ENCODE data around the gene ASTN2.

The ASTN2 gene

DNA sequence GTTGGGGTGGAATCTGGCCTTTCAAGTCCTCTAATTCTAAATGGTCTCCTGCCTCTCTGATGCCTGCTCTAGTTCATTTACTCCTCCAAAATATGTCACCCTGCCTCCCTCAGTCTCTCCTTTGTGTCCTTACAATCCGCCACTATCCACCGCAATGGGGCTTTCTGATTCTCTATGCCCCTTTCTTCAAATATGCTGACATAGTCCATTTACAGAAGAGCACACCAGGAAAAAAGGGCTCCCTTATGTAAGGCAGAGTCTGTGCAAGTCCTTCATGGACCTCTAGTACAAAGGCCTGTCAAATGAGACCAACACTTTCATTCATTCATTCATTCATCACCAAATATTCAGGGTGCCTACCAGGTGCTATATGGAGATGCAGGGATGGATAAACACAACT lies 2.0 kb upstream of the ASTN2 start:
- in situ Hi-C loops (cut with MboI; ENCODE audit: low sequenced_read_pairs), result no loop called here

DNA sequence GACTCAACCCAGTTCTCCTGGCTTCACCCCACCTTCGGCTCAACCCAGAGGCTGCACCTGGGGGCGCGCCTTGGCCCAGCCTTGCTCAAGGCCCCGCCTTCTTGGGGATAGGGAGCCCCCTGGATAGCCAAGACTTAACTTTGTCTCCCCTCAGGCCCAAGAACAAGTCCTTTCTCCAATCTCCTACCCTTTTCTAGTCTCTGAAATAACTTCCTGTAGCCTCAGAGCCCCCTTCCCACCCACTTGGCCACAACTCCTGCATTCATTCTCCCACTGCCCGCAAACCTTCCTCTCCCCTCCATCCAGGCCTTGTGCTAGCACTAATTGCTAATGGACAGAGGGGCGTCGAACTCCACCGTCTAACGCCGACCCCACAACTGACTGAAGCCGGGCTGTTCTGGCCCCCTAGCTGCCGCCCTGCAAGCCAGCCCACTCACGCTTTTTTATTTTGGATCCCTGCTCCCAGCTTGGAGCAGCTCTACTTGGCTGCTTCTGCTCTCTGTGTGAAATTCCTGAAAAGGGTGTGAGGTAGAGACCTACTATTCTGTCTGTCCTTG lies 579 bp upstream of the ASTN2 start:
- in situ Hi-C loops (cut with MboI; ENCODE audit: low sequenced_read_pairs), result no loop called here

DNA sequence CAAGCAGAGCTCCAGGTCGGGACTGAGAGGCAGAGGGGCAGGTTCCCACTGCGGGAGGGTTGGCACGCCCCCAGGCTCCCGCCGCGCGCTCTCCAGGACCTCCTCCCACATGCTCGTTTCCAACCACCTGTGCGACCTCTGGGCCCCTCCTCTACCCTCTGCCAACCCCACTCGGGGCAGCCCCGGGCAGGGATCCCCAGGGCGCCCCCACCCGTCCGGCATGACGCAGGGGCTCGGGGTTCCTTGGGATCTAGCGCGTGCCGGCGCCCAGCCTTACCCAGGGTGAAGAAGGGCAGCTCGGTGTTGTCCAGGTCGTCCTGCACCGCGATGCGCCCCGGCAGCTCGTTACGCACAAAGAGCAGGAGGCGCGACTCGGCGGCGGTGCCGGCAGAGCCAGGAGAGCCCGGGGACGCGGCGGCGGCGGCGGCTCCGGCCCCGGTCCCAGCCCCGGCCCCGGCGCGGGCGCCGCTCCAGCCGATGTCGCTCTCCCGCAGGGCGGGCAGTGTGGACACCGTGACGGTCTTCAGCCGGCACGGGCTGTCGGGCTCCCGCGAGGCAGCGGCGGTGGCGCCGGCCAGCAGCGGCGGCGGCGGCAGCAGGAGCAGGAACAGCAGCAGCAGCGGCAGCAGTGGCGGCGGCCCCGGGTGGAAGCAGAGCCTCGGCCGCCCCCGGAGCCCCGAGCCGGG lies 494 bp downstream of the ASTN2 start:
- in situ Hi-C loops (cut with MboI; ENCODE audit: low sequenced_read_pairs), result no loop called here

DNA sequence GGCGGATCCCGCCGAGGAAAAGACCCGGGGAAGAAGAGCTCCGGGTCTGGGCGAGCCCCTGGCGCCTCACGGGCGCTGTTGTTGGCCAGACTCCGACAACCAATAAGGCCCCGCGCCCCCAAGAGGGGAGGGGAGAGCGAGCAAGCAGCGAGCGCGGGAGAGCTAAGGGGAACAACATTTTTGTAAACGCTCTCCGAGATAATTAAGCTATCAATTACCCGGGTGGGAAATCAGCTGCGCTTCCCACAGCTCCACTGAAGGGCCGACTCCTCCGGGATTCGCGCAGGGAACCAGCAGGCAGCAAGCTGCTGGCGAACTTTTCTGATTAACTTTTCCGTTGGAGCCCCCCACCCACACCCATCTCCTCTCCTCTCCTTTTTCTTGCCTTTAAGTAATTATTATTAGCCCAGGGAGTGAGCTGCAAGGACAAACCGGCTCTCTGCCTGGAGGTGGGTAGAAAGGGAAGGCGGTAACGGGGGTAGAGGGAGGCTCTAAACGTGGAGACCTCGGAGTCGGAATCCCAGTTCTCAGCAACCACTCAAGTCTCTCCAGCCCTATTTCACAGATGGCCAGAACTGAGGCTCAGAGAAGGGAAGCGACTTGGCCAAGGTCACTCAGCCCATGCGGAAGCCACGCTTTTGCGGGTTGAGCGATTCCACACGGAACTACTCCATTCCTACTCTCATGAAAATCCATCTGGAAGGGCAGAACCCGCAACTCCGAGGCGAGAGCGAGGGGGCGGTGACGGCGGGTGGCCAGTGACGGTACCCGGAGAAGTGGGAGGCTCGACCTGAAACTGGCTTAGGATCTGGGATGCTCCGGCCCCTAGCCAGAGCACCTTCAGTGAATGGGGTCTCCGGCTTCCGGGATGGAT lies 1.3 kb downstream of the ASTN2 start:
- in situ Hi-C loops (cut with MboI; ENCODE audit: low sequenced_read_pairs), result no loop called here

DNA sequence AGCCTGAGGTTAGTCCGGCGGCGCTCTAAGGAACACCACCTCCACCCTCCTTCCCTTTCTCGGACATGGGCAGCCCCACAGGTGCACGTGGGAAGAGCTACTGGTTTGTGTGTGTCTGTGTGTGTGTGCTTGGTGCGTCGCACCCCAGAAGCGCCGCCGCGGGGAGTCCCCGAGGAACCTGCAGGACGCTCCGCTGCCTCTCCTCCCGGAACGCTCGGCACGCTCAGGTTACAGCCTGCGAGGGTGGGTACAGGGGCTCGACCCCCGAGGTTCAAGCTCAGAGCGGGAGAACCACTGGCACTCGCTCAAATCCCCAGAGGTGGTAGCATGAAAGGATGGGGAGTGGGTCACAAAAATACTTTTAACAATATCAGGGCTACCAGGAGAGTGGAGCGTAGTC lies 2.0 kb downstream of the ASTN2 start:
- in situ Hi-C loops (cut with MboI; ENCODE audit: low sequenced_read_pairs), result no loop called here

DNA sequence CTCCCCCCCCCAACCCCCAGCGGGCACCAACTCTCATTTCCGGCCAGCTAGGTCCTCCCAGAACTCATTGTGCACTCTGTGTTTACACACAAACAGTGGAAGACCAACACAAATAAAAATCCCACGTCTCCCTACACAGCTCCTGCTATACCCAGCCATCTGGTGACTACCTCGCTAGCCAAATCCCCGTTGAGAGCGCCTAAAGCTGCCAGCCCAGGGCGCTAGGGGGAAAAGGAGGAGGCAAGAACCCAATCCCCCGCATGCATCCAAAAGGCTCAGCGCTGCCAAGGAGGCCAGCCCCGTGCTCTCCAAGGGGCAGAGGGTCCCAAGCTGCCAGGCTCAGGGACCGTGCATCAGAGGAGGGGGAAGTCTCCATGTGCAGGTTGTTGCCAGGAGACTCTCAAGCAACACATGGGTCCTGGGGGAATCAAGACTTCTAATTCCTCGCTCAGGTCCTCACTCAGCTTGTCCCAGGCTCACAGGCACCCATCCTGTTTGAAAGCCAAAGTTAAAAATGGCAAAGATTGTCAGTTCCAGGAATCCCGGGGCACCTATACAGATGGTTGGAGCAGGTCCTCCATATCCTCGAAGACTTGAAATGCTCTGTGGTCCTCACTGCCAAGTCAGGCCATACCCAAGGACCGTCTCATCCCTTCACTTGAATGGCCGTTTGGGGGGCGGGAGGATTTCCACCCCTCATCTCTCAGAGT lies 2.7 kb downstream of the ASTN2 start:
- in situ Hi-C loops (cut with MboI; ENCODE audit: low sequenced_read_pairs), result no loop called here

DNA sequence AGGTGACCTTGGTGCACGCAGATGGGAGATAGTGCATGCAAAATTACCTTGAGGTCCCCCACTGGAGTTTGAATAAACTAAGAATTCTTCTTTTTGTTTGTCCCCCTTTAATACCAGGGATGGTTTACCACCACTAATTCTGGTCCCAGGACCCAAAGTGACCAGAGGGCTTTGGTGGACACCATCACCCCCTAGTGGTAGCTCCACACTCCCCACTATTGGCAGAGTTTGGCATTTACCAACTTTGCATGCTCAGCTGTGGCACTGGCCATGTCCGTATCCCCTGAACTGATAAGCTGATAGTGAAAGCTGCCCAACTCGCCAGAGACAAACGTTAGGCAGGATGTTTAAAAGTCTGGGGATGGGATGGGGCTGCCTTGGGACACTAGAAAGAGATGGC lies 3.3 kb downstream of the ASTN2 start:
- in situ Hi-C loops (cut with MboI; ENCODE audit: low sequenced_read_pairs), result no loop called here

DNA sequence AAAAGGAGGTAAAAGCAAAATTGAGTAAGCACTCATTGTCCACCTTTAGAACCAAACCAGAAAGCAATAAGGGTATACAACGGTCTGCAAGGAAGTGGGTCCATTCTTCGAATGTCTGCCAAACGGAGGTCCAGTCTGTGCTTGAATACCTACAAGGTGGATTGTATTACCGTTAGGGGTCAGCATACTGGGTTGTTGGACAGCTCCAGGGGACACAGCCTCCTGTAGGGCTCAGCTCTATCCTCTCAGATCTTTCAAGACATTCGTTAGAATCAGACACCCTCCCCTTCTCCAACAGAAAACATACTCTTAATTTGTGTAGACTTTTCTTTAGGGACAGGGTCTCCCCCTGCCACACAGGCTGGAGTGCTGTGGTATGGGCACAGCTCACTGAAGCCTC lies 5.5 kb downstream of the ASTN2 start:
- in situ Hi-C loops (cut with MboI; ENCODE audit: low sequenced_read_pairs), result no loop called here

DNA sequence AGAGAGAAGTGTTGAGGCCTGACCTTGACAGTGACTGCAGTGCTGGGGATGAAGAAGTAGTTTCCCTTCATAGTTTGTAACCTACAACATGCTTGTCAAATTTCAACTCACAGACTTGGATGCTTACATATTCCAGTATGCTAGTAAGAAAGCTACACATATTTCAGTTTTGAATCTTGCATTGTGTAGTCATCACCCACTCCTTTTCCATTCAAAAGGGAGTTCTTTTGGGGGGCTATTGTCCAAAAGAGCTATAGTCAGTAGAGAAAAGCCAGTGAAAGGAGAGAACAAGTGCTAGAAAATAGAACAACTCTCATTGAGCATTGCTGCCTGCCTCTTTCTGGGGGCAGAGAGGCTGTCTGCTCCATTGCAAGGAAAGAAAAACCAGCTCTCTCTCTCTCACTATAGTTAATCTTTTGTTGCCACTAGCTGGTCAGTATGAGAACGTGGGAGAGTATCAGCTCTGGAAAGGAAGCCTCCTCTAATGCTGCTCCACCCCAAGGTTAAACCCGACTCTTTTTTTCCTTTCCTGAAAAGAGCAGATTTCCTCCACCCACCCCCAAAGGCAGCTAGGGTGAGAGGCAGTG lies 7.3 kb downstream of the ASTN2 start:
- in situ Hi-C loops (cut with MboI; ENCODE audit: low sequenced_read_pairs), result no loop called here

DNA sequence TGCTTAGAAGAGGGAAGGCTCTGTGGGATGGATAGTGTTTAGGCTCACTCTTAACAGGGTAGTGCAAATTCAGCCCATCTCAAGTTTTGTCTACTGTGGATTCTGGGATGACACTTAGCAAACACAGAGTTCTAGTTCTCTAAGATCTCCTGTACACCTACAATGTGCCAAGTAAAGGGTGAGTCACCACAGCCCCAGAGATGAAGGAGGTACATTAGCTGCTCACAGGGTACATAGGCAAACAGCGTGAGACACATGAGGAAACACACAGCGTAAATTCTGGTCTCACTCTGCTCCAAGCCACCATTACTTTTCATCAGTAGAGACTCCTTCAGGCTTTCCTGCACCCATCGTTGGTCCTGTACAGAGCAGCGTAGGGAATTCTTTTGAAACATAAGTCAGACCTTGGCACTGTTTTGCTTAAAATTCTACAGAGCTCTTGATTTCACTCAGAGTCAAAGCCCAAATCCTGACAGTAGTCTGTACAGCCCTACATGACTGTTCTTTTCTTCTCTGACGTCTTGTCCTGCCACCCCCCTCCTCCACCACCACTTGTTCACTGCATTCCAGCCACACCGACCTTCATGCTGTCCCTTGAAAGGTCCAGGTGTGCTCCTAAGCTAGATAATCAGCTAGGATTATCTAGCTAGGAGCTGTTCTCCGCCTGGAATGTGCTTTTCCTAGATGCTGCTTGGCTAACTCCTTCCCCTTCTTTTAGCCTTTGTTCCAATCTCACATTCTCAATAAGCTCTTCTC lies 8.7 kb downstream of the ASTN2 start:
- in situ Hi-C loops (cut with MboI; ENCODE audit: low sequenced_read_pairs), result no loop called here

DNA sequence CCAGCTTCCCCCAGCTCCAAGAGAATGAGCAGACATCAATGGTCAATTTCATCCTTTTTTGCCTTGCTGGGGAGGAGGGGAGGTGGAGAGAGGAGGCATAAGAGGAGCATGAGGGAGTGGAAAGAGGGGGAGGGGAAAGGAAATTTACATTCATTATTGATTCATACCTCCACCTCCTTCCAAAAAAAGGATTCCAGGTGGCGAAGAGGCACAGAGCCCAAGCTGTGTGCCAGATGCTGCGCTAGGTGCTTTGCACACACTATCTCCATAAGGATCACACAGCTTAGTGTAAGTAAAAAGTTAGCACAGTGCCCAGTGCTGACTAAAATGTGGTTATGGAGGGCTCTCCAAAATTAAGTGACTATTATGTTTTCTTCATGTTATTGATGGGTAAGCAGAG lies 11.0 kb downstream of the ASTN2 start:
- in situ Hi-C loops (cut with MboI; ENCODE audit: low sequenced_read_pairs), result no loop called here

DNA sequence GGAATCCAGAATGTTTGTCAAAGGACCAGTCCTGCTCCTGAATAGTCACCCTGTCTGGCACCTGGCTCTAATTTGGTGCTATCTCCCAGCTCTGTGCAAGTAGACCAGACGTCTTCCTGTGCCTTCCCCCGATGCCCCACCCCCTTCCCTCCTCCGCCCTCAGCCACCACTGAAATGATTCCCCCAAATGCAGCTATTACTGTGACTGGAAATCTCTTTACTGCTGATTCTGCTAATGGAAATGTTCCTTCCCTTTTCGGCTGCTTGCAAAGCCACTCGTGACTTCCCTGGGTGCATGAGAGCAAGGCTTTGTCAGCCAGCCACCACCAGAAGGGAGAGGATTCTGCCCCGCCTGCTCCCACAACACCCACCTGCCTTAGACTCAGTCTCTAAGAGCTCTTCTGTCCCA lies 11.4 kb downstream of the ASTN2 start:
- in situ Hi-C loops (cut with MboI; ENCODE audit: low sequenced_read_pairs), result no loop called here

DNA sequence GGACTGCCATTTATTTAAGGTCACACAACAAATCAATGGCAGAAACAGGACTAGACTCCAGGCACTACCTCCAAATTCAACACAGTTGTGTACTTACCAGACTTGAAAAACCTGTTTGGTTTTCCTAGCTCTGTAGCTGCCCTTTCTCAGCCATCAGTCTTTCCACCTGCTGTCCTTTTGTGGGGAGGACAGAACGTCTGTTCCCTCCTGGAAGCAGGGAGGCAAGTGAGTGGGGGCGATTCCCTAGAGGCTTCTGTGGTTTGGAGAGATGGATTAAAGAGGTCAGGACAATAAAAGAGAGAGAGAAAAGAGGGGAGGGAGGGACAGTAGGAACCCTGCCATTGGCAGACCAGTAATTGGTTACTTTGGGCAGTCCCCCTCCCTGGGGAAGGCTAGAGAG lies 14.7 kb downstream of the ASTN2 start:
- in situ Hi-C loops (cut with MboI; ENCODE audit: low sequenced_read_pairs), result no loop called here

DNA sequence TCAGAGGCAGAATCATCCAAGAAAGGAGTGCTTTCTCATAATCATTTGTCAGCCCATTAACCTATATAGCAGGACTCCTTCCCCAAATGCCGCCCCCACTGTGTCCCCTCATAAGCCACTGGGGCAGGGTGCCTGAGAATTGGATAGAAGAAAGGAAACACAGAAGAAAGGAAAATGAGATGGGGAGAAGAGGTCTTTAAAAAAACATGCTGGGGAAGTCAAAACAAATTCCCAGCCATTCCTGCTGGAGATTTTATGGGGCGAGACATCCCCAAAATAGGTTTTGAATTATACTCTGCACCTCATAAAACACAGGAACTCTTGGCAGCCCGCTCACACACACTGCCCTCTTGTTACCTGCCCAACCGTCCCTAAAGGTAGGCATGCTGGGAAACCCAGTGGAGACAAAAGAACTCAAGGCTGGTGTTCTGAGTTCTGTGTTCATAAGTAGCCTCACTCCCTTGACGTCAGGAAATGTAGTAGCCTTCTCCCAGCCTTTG lies 19.7 kb downstream of the ASTN2 start:
- in situ Hi-C loops (cut with MboI; ENCODE audit: low sequenced_read_pairs), result no loop called here

DNA sequence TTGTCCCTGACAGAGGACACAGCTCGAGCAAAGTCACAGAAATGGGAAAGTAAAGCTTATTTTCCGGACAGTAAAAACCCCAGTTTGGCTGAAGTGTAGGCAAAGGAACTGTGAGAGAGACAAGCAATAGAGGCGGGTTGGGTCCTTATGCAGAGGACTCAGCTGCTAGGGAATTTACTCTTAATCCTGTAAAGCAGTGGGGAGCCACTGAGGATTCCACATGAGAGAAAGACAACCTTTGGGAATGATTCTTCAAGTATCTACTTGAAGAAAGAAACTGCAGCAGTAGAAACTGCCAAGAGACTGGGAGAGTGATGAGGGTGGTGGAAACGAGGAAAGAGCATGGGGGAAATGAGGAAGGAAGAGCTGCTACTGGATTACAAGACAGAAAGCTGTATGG lies 20.2 kb downstream of the ASTN2 start:
- in situ Hi-C loops (cut with MboI; ENCODE audit: low sequenced_read_pairs), result no loop called here

DNA sequence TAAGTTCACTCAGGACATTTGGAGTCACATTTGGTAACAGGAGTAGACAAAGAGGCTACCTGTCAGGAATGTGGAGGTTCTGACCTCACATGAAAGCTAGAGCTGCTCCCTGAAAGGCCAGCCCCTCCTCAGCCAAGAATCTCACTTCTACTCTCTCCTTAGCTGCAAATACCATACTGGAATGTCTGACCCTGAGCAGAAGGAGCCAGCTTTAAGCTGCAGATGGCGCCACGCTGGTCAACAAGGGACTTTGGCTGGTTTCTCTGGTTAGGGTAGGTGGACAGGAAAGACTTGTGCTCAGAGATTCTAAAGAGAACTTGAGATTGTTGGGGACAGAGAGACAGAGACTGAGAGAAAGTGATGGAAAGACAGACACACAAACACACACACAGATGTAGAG lies 21.9 kb downstream of the ASTN2 start:
- in situ Hi-C loops (cut with MboI; ENCODE audit: low sequenced_read_pairs), result no loop called here

DNA sequence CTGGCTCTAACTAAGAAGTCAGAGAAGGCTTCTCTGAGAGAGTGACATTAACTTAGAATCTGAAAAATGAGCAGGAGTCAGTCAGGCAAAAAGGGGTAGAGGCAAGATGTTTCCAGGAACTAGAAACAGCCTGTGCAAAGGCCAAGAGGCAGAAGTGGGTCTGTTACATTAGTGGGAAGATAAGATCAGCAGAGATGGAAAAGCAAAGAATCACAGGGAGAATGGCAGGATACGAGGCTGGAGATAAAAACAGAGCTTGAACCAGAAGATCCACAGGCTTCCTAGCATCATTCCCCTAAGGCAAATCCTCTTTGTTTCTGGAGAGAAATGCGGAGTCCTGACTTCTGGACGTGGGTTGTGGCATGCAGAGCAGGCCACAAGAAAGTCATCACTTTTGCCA lies 27.4 kb downstream of the ASTN2 start:
- in situ Hi-C loops (cut with MboI; ENCODE audit: low sequenced_read_pairs), result no loop called here

DNA sequence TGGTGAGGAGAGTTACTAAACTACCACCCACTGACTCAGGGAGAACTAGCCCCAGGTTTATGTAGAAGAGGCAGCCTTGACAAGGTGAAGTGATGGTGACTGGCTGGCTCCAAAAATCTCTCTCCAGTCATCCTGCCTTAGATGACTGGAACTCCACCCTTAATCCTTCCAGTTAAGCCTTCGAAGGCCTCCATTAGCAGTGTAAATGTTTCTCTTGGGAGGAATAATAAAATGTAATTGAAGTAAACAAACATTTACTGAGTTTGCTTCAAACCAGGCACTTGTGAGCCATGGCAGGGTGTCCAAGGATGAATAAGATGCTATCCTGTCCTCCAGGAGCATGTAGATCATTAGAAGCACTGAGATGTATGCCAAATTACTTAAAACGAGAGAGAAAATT lies 35.5 kb downstream of the ASTN2 start:
- in situ Hi-C loops (cut with MboI; ENCODE audit: low sequenced_read_pairs), result no loop called here

DNA sequence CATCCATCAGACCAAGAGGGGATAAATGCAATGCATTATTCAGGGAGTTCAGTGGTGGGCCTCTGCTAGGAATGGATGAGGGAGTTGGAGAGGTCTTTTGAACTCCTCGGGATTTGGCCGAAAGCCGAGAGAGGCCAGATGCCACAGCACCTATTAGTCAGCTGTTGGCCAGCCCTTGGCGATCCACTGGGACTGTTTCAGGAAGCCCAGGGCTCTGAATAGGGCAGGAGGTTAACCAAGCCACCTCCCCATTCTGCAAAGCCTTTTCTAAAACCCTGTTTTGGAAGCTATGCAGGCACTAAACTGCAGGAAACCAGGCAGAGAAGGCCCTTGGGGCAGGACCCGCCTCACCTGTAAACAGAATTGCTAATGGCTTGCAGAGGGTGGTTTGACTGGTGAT lies 37.8 kb downstream of the ASTN2 start:
- in situ Hi-C loops (cut with MboI; ENCODE audit: low sequenced_read_pairs), result no loop called here

DNA sequence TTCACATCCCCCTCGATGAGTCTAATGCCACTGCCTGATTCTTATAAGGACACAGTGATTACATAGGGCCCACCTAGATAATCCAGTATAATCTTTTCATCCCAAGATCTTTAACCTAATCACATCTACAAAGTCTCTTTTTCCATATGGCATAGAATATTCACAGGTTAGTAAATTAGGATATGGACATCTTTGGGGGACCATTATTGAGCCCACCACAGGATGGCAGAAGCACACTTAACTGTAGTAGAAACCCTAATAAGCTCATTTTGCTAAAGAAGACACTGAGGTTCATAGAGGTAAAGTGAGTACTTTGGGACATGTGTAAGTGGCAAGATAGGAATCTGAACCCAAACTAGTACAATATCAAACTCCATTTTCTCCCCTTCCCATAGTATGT lies 38.9 kb downstream of the ASTN2 start:
- in situ Hi-C loops (cut with MboI; ENCODE audit: low sequenced_read_pairs), result no loop called here
